ENCODE data around the gene GPBP1L1.
"Not testable (repeated sequence)": the region's sequence is repeated elsewhere in the genome, so short reads cannot be mapped to it uniquely, and the experiment has no call there.

GPBP1L1 gene

DNA sequence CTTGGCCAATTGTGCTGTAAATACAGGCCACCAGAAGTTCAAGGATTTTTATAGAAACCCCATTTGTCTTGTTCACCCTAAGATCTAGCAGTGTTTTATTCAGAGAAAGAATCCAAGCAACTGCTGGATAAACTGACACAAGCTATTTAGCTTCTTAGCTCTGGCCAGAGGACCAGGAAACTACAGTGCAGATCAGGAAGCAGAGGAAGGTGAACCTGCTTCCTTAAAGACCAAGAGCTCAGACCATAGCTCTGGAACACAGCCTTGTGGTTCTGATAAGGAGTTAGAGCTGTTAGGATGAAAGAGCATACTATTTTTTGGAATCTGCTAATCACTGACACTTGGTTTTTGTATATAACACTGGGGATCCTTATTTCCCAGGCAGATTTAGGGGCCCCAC, 57.3 kb downstream of the GPBP1L1 start:
- DNase-seq = no peak

DNA sequence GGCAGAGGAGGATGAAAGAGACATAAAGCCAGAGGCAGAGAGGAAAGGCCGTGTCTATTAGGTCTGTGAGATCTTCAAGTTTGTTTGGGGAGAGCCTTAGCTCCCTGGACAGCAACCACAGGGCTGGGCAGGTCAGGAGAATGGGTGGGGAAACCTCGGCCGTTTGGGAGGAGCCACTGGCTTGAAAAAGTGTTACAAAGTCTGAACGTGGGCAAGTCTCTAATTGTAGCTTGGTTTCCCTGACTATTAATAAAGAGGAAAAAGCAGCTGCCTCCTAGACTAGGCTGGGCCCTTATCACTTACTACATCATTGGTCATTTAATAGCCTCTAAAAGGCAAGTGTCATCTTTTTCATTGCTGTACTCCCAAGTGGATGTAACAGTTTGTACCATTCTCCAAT, 62.4 kb downstream of the GPBP1L1 start, which contains the start of gene CCDC17:
Gene CCDC17 (minus strand): TSS at position 83 of the 400 bp plus-strand sequence. CDS start 145 bp downstream, outside the sequence.
- DNase-seq = no peak

- no peak for DNase-seq
These were observed 63.6 kb downstream of the GPBP1L1 start for GRCh38 chr1:45622524-45623394.

- DNase-seq = no peak
These were observed 64.3 kb downstream of the GPBP1L1 start for GRCh38 chr1:45621895-45622523.

DNA sequence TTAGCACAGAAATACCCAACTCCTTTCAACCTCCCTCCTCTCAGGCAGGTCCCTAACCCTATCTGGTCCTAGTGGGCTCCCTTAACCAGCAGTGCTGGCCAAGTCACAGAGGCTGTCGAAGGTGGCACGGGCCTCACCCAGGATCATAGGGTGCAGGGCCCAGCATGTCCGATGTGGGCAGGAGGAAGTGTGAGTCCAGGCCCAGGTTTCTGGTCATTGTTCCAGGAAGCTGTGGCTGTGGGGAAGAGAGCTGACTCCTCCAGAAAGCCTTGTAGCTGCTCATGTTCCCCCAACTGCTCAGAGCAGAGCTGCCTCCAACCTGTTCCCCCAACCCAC, 64.9 kb downstream of the GPBP1L1 start:
- DNase-seq = no peak

DNA sequence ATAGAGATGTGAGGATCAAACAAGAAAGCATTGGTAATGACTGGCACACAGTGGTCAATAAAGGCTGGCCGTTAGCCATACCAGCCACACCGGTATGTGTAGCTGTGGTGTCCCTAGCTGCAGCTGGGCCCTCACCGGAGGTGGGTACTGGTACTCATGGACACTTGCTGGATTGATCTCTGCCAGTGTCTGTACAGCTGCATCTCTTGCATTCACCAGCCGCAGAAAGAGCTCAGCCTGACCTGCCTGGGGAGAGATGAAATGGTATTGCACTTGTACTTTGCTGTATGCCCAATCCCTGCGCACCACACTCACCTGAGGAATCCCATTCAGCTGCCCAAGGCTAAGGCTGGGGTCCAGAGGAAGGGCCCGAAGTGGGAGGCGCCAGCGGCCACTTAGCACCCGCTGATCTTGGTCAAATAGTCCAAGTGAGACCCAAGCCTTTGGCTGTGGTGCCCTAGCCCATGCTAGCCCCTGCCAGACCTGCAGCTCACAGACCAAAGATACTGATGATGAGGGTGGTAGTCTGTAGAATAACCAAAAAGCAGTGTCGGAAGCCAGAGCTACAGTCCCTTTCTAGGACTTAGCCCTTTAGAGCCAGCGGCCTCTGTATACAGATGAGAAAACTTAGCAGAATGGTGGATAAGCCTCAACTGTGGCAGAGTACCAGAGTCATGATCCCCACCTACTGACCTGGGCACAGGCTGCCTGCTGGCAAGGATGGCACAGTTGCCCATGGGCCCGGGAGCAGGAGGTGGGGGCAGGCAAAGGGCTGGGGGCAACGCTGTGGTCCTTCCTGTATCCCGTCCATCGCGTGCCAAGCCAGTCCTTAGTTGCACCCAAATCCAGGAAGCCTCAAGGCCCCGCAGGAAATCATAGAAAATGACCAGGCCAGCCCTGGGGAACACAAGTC, 65.5 kb downstream of the GPBP1L1 start:
- no peak for DNase-seq

- DNase-seq = no peak
These were observed 67.0 kb downstream of the GPBP1L1 start for GRCh38 chr1:45619149-45619921.

DNA sequence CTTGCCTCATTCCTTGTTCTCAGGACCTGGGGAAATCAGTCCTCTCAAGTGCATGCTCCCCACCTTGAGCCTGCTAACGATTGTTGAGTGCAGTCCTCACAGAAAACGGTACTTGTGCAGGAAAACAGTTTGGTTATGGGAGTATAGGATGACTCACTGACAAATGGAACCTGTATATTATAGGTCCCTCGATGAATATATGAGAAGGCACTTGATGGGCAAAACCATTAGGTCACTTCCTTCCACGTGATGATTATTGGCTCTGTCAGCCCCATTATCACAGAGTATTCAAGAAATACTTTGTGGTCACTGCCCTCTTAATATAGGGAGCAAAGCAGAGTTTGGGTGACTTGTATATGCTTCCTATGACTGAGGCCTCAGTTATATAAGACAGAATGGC, 68.7 kb downstream of the GPBP1L1 start:
- DNase-seq = no peak

DNA sequence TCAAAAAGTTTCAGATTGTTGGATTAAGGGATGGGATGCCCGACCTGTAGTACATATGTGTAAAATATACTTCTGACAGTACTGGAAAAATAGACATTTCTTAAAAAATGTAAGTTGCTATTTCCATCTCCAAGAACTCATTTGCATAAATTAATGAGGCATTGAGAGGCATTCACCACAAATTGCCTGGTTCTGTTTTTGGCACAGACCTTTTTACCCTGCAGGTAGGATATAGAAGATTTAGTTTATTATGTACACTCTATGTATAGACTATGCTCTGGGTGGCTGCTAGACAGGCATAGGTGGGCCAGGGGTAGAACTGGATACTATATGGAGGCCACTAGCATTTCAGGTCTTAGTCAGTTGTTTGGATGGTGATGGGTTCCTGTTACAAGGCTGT, 70.4 kb downstream of the GPBP1L1 start:
- DNase-seq = no peak

GRCh38 chr1:45612941-45613579, 73.3 kb downstream of the GPBP1L1 start:
- DNase-seq = no peak

DNA sequence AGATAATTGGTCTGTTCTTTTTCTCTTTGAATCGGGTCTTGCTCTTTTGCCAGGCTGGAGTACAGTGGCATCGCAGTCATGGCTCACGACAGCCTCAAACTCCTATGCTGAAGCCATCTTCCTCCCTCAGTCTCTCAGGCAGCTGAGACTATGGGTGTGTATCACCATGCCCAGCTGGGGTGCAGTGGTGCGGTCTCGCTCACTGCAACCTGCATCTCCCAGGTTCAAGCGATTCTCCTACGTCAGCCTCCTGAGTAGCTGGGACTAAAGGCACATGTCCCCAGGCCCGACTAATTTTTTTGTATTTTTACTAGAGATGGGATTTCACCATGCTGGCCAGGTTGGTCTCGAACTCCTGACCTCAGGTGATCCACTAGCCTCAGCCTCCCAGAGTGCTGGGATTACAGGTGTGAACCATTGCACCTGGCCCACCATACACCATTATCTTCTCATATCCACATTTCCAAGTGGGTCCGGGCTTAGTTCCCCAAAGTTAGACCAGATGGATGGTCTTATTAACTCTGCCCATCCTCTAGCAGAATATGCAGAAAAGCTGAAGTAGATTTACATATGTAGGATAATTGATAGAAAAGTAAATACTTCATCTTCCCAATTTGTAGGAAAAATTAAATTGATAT, 75.6 kb downstream of the GPBP1L1 start:
- no peak for DNase-seq

DNA sequence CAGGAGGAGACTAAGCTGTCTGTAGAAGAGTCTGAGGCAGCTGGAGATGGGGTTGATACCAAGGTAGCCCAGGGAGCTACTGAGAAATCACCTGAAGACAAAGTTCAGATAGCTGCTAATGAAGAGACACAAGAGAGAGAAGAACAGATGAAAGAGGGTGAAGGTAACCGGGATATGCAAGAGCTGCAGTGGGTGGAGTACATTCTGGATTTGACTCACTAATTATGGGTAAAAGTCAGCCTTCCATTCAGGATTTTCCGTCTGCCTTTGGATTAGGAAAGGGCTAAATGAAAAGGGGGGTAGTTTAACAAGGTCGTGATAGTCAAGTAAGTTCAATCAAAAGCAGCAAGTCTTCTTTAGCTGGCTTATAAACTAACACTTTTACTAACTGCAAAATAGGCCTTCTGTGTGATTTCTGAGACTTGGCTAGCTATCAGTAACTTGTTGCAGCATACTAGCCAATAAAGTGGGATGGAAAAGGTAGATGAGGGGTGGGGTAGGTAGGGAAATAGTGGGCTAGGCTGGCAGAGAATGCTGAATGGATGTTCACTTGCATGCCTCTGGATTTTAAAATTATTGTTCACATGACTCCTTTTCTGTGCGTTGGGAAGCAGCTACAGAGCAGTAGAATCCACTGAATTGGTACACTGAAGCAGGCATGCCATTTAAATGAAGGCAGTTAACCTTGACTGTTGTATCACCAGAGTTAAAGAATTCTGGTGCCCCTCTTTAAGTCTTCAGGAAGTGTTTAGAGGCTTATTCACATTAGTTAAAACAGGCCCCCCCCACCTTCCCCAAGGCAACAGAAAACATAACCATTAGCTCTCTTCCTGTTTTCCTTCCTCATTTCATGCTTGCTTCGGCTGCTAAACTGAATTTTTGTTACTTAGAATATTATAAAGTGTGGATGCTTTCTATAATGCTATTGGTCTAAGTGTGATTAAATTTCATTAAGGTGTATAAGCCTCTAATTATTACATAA, 77.9 kb downstream of the GPBP1L1 start:
- DNase-seq = no peak

DNA sequence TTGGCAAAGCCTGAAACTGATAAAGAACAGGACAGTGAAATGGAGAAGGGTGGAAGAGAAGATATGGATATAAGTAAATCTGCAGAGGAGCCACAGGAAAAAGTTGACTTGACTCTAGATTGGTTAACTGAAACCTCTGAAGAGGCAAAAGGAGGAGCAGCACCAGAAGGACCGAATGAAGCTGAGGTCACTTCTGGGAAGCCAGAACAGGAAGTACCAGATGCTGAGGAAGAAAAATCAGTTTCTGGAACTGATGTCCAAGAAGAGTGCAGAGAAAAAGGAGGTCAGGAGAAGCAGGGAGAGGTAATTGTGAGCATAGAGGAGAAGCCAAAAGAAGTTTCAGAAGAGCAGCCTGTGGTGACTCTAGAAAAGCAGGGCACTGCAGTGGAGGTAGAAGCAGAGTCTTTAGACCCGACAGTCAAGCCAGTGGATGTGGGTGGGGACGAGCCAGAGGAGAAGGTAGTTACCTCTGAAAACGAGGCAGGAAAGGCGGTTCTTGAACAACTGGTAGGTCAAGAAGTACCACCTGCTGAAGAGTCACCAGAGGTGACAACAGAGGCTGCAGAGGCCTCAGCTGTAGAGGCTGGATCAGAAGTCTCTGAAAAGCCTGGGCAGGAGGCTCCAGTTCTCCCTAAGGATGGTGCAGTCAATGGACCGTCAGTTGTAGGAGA, 78.8 kb downstream of the GPBP1L1 start:
- no peak for DNase-seq

DNA sequence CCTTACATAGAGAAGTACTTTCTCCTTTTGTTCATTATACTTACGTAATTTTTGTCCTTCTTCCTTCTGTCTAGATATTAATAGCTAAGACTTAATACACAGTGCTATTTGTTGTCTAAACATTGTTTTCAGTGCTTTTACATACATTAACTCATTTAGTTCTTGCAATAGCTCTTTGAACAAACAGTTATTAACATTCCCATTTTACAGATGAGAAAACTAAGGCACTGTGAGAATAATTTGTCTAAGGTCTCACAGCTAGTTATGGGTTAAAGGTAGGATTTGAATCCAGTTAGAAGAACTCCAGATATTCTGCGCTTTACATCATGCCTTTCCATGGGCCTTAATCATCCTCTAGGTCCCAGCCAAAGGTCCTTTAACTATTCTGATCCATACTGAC, 82.1 kb downstream of the GPBP1L1 start:
- no peak for DNase-seq

DNA sequence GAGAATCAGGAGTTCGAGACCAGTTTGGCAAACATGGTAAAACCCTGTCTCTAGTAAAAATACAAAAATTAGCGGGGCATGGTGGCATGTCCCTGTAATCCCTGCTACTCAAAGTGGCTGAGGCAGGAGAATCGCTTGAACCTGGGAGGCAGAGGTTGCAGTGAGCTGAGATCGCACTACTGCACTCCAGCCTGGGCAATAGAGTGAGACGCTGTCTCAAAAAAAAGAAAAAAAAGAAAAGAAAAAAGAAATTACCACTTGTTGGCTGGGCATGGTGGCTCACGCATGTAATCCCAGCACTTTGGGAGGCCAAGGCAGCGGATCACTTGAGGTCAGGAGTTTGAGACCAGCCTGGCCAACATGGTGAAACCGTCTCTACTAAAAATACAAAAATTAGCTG, 89.6 kb downstream of the GPBP1L1 start:
- not testable (repeated sequence) for DNase-seq

- DNase-seq = no peak
These were observed 91.9 kb downstream of the GPBP1L1 start for GRCh38 chr1:45594412-45594811.

DNA sequence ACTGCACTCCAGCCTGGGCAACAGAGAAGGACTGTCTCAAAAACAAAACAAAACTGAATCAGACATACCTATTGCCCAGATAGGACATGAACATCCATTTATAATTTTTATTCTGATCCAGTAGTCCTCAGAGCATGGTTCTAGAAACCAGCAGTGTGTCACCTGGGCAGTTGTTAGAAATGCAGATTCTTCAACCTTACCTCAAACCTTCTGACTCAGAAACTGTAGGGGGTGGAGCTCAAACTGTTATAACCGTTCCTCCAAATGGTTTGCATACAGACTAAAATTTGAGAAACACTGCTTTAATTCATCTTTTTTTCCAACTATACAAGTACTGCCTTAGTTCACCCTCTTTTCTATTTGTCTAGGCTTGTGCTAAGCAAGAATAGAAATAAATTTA, 96.5 kb downstream of the GPBP1L1 start:
- DNase-seq = no peak

GRCh38 chr1:45586769-45587168, 99.6 kb downstream of the GPBP1L1 start:
- DNase-seq = no peak

GRCh38 chr1:45585496-45586075, 100.7 kb downstream of the GPBP1L1 start:
- no peak for DNase-seq

DNA sequence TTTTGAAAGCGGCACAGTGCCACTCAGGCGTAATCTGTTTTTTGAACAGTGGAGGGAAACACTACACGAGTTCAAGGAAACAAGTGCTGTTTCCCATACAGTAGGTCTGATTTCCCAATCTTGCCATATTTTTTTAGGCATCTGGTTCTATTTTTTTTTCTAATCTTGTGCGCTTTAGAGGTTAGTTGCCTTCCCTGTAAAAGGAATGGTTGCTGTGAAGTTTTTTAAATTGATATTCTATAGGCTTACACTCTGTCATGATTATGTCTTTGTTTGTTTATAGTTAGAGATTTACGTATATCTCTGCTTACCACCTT, 101.3 kb downstream of the GPBP1L1 start:
- DNase-seq = no peak

Data from activated CD4-positive, alpha-beta T cell treated with anti-CD3 and anti-CD28 coated beads, Interleukin-2, amount 50 U/mL, for 16 hours (primary cell).